GM18498 (cell line): ENCODE data around the gene ABCB8.
"Not testable (repeated sequence)": the region's sequence is repeated elsewhere in the genome, so short reads cannot be mapped to it uniquely, and the experiment has no call there.

Source experiments
- ATAC-seq: cut with Tn5 transposase; IDR thresholded peaks from one replicate; pipeline ENCODE4 v1.9.1; 2021; ENCODE audit warnings: mild to moderate bottlenecking, moderate library complexity; ENCODE audit not compliant: unreplicated experiment

Gene ABCB8

GRCh38 chr7:151033864-151034249, 5.6 kb downstream of the ABCB8 start:
- no peak for ATAC-seq

- no peak for ATAC-seq
These were observed 6.2 kb downstream of the ABCB8 start for GRCh38 chr7:151034312-151035025.

- ATAC-seq, result no peak
These were observed 6.9 kb downstream of the ABCB8 start for GRCh38 chr7:151035026-151035717.

GRCh38 chr7:151035902-151036301, 7.7 kb downstream of the ABCB8 start:
- ATAC-seq, result no peak

GRCh38 chr7:151038951-151039849, 10.9 kb downstream of the ABCB8 start:
- no peak for ATAC-seq

GRCh38 chr7:151039850-151040548, 11.7 kb downstream of the ABCB8 start:
- ATAC-seq, result no peak

- no peak for ATAC-seq
These were observed 12.5 kb downstream of the ABCB8 start for GRCh38 chr7:151040616-151041375.

- not testable (repeated sequence) for ATAC-seq
These were observed 15.2 kb downstream of the ABCB8 start for GRCh38 chr7:151043449-151043848.

GRCh38 chr7:151043959-151044358, 15.7 kb downstream of the ABCB8 start:
- ATAC-seq, result no peak

- no peak for ATAC-seq
These were observed 17.0 kb downstream of the ABCB8 start for GRCh38 chr7:151045262-151045661.

GRCh38 chr7:151045967-151046366, 17.7 kb downstream of the ABCB8 start:
- ATAC-seq, result no peak

- ATAC-seq, result no peak
These were observed 18.6 kb downstream of the ABCB8 start for GRCh38 chr7:151046603-151047573.

GRCh38 chr7:151047976-151048815, 19.9 kb downstream of the ABCB8 start, which contains the start of gene ASIC3:
Gene ASIC3 (plus strand): TSS chr7:151048531. CDS start chr7:151048886, 355 bp downstream.
- ATAC-seq, result no peak

- ATAC-seq, result no peak
These were observed 20.7 kb downstream of the ABCB8 start for GRCh38 chr7:151048911-151049463.

- no peak for ATAC-seq
These were observed 22.9 kb downstream of the ABCB8 start for GRCh38 chr7:151051108-151051507.

- ATAC-seq, result no peak
These were observed 24.8 kb downstream of the ABCB8 start for GRCh38 chr7:151053096-151053495.

- no peak for ATAC-seq
These were observed 25.5 kb downstream of the ABCB8 start for GRCh38 chr7:151053751-151054150.

GRCh38 chr7:151056283-151056665, 28.0 kb downstream of the ABCB8 start:
- ATAC-seq, result no peak
